ENCODE measurements around the gene YOD1.
"Not testable (repeated sequence)": the region's sequence is repeated elsewhere in the genome, so short reads cannot be mapped to it uniquely, and the experiment has no call there.

Gene YOD1

GRCh38 chr1:207048041-207048440, 3.0 kb downstream of the YOD1 start:
- DNase-seq = no peak

DNA sequence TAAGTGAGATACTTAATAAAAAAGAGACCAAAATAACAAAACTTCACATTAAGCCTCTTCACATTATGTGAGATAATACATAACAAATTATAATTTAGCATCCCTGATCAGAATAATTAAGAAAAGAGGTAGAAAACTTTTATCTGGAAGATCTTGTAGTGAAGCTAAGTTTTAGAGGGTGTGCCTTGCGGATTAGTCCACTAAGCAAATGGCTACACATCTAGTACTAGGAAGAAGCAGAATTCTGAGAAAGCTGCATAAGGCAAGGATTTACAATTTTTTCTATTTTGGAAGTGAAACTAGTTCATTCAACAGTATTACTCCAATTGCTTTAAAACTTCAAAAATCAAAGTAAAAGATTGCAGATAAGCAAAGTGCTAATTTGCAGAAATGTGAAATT, 3.5 kb downstream of the YOD1 start:
- no peak for DNase-seq

GRCh38 chr1:207045453-207045852, 5.6 kb downstream of the YOD1 start:
- no peak for DNase-seq

GRCh38 chr1:207041397-207041796, 9.6 kb downstream of the YOD1 start:
- DNase-seq = not testable (repeated sequence)

DNA sequence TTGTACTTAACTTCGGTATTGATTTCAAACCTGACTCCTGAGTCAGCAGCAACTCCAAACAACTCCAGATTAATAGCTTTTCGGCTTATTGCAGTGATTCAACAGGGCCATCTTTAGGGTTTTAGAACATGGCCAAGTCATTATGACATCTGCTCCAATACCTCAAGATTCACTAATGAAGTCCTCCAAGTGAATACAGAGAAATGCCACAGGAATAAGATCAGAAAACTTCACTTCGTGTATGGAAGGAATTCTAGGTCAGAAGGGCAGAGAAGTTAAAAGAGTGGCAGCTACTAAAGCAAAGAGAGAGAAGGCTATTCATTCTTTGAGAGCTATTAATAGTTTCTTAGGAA, 10.9 kb downstream of the YOD1 start:
- DNase-seq = no peak

- DNase-seq = no peak
Measured at GRCh38 chr1:207039380-207040180, 11.4 kb downstream of the YOD1 start.

DNA sequence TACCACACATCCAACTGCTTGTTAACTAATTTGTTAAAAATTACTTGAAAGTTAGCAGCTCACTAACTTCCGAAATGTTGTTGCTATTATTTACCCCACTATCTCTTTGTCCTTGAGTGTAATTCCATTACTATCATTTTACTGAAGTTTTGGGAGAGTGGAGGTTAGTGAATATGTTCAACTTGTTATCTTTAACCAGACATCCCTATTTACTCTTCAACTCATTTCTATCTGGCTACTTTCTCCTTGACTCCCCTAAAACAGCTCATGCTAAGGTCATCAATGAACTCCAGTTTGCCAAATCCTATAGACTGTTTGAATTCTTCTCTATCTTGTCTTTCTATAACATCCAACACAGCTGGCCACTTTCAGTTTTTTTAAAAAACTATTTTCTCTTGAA, 14.1 kb downstream of the YOD1 start:
- DNase-seq = no peak

GRCh38 chr1:207035877-207036551, 15.0 kb downstream of the YOD1 start:
- DNase-seq = no peak

DNA sequence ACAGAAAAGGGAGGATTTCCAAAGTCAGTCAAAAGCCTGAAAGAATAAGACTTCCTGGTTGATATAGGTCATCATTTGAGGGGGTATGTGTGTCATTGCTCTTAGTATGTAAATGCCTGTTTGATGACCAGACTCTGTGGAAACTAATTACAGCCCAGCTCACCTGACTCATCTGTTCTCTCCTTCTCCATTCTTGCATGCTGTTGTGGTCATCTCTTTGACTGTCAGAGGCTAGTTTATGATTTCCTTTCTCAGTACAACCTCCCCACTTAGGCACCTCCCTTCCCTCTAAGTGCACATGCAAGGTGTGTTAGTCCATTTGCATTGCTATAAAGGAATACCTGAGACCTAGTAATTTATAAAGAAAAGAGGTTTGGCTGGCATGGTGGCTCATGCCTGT, 16.0 kb downstream of the YOD1 start:
- no peak for DNase-seq

DNA sequence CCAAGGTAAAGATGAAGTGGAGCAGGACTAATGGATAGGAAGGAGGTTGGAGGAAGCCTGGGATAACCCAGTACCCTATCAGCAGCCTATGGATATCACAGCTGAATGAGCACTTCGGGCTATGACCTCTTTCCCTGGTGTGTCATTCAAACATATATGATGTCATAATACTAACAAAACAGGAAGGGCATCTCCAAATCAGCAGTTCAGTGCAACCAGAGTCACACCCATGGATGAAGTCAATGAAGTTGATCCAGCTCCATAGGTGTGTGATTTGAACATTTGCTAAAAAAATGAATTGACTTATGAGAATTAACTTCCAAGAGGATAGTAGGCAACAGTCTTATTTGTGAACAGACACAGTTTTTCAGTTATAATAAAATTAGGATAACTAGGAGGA, 16.8 kb downstream of the YOD1 start:
- no peak for DNase-seq

DNA sequence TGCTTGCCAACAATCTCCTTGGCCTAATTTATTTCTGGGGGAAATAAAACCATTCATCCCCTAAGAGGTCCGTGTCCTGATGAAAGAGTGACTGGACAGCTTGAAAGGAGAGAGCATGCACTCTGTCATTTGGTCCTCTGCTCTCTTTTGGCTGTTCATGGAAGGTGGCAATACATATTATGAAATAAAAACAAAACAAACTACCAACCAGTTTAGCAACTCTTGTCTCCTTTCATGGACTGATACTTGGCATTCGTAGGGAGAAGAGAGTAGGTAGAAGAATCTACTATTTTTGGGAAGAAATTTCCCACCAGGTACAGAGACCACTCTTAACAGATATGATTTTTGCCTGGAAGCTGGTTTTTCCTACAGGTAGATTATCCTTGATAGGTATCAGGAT, 17.7 kb downstream of the YOD1 start:
- DNase-seq = no peak

GRCh38 chr1:207032528-207033017, 18.4 kb downstream of the YOD1 start, which contains the start of gene C1orf116:
Gene C1orf116, minus strand, starts transcription at chr1:207032756. Its CDS starts 5,158 bp downstream, at chr1:207027598.
- no peak for DNase-seq

- no peak for DNase-seq
Measured at GRCh38 chr1:207031632-207032264, 19.3 kb downstream of the YOD1 start.

DNA sequence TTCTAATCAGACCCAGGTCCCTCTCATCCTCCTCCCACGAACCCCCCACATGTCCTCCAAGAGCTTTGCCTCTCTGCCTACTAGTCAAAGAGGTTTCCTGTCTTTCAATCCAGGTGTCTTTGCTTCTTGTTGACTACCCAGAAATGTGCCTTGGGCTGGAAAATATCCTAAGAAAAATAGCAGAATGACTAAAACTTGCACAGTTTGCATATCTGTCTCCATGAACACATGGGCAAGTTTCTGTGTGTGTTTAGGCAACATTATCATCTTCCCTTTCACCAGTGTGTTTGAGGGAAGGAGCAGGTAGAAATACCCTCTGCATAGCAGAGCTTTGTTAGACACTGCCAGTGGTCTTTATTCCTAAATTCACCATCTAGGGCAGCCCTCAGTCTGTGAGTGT, 20.0 kb downstream of the YOD1 start:
- DNase-seq = no peak

DNA sequence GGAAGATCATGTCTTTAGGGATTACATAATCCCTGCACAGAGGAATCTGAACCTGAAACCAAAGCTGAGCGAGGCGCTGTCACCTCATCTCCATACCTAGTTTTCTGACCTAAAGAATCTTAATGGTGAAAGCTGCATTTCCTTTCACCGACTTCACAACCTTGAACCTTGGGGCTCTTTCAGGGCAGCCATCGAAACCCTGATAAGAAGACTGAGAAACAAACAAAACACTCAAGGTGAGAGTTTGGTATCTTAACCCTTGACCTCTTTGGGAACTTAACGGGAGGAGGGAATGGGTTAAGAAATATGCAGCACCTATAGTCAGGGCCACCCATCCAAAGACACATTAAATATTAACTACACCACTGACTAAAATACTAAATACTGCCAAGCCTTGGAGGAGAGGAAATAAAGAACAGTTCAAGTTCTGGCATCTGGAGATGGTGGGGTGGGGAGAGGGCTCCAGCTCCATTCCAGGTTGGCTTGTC, 20.4 kb downstream of the YOD1 start:
- no peak for DNase-seq

DNA sequence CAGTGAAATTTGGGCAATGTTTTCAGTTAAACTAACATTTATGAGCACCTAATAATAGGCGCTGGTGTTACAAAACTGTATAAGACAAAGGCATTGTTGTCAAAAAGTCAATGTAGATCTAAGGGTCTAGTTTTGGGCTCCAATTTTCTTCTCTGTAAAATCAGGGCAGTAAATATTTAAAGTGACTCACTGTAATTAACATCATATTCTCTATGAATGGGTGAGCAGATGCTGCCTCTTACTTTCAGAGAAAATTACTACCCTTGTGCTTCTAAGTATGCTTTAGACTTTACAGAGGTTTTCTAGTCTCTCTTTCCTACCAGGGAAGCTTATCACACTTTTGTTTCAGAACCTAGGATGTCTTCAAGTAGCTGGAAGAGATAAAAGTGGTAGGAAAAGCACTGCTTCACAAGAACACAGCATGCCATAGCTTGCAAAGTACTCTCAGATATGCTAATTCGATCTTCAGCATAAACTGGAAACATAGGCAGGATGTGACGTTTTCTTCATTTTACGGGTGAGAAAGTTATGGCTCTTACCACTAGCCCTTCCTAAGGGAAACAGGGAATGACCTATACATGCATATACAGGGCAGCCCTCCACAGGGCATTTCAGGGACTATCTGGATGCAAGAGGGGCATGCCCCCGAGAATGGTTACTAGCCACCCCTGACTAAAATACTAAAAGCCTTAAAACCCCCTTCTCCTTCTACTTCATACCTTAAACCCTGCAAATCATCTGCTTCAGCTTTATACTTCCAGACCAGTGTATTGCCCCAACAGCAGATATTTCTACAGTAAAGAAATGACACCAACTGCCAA, 21.1 kb downstream of the YOD1 start:
- DNase-seq = no peak

GRCh38 chr1:207028884-207029650, 21.9 kb downstream of the YOD1 start:
- no peak for DNase-seq

- DNase-seq = no peak
Measured at GRCh38 chr1:207027921-207028320, 23.1 kb downstream of the YOD1 start.

DNA sequence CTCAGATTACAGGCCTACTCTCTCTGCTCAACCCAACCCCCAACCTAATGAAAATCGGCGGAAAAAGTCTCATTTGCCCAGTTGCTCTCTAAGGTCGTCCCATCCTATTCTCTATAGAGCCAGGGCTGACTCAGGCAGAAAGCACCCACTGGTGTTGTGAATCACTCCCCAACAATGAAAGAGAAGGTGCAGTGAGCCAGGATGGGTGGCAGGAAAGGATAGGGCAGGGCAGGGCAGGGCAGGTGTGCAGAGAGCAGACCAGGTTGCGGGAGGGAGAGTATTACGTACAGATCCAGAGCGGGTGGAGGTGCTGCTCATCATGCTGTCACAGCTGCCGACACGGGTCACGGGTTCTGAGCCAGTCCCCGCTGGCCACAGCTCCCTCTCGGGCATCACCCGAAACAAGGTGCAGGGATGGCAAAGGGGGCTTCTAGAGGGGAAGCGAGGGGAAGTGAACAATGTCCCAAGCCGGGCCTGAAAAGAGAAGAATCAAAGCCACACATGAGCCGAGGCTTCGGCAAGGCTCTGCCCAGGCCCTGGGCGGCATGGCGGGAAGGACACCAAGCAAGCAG, 23.7 kb downstream of the YOD1 start:
- no peak for DNase-seq

DNA sequence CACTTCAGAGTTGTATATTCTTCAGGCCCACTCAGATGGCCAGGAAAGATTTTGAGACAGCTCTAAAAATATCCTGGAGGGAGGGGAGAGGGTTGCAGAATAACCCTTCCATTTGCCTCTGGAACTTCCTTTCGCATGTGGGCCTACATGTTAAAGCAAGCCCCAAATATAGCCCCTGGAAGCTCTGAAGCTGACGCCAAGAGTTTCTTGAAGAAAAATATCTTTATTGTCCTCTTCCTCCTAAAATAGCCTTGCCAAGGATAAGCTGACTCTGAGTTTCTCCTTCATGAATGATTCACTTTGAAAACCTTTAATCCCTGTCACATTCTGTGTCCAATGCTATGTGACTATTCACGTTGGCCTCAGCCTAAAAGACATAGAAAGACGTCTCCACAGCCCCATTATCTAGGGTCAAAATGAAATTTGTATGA, 24.9 kb downstream of the YOD1 start:
- DNase-seq = no peak

GRCh38 chr1:207025146-207025880, 25.7 kb downstream of the YOD1 start:
- DNase-seq = no peak
